Endodermal cell (in vitro differentiated cells): Measurements from ENCODE around the gene TBC1D2. TPM values are rescaled to one million over a fixed set of nuclear protein-coding genes. Genes with fewer than 3 reads are reported as not detected.

Experiments used
- DNase-seq: peaks from one replicate; pipeline ENCODE4 v3.0.0-alpha.2; 2017
- H3K27ac ChIP-seq: 2 replicates; pipeline ENCODE4 v1.5.1; 2013; ENCODE audit warnings: mild to moderate bottlenecking, low read depth, low read length, moderate library complexity
- H3K27me3 ChIP-seq: 2 replicates; pipeline ENCODE4 v1.6.1; 2013; ENCODE audit warnings: mild to moderate bottlenecking, low read length, moderate library complexity; ENCODE audit not compliant: insufficient read depth, control insufficient read depth, poor library complexity, severe bottlenecking
- H3K36me3 ChIP-seq: 2 replicates; pipeline ENCODE4 v1.7.0; 2013; ENCODE audit warnings: mild to moderate bottlenecking, low read length, moderate library complexity; ENCODE audit not compliant: control insufficient read depth, insufficient read depth
- H3K4me1 ChIP-seq: one replicate; pipeline ENCODE4 v1.7.0; 2013; ENCODE audit warnings: low read length; ENCODE audit not compliant: control insufficient read depth, insufficient read depth
- H3K4me3 ChIP-seq: 2 replicates; pipeline ENCODE4 v1.5.1; 2013; ENCODE audit warnings: mild to moderate bottlenecking, low read length, moderate library complexity
- H3K9ac ChIP-seq: 2 replicates; pipeline ENCODE4 v1.6.1; 2013; ENCODE audit warnings: mild to moderate bottlenecking, low read length, moderate library complexity; ENCODE audit not compliant: poor library complexity, severe bottlenecking; ENCODE audit errors: extremely low read depth
- H3K9me3 ChIP-seq: 2 replicates; pipeline ENCODE4 v1.6.1; 2013; ENCODE audit warnings: mild to moderate bottlenecking, low read length, moderate library complexity; ENCODE audit not compliant: control insufficient read depth
- H3K27ac Mint-ChIP-seq: 2 replicates; pipeline ENCODE4 v1.8.0; 2020; ENCODE audit warnings: mixed read lengths
- H3K27me3 Mint-ChIP-seq: 2 replicates; pipeline ENCODE4 v1.8.0; 2021; ENCODE audit warnings: mild to moderate bottlenecking, mixed read lengths; ENCODE audit not compliant: insufficient read depth
- H3K36me3 Mint-ChIP-seq: 2 replicates; pipeline ENCODE4 v1.8.0; 2020; ENCODE audit warnings: low read depth, mixed read lengths
- H3K4me1 Mint-ChIP-seq: 2 replicates; pipeline ENCODE4 v1.8.0; 2020; ENCODE audit warnings: mixed read lengths
- H3K4me3 Mint-ChIP-seq: 2 replicates; pipeline ENCODE4 v1.8.0; 2020; ENCODE audit warnings: mild to moderate bottlenecking, moderate library complexity, mixed read lengths
- H3K9me3 Mint-ChIP-seq: 2 replicates; pipeline ENCODE4 v1.8.0; 2020; ENCODE audit warnings: mild to moderate bottlenecking, mixed read lengths
- CTCF ChIP-seq: fragments of 200-600 bp; sonication (generic); conservative IDR thresholded peaks from 2 replicates; pipeline ENCODE4 v1.5.0; 2021; ENCODE audit warnings: antibody characterized with exemption, mild to moderate bottlenecking
- WGBS, 2 experiments: methylation state at CpG; one replicate each; pipeline versions ENCODE4 v1.1.5 to v1.1.7; 2013; ENCODE audit warnings: missing lambda C conversion rate in 2 of 2, mixed read lengths in 1 of 2; ENCODE audit not compliant: insufficient coverage in 1 of 2, insufficient read length in 1 of 2; 5-methylcytosine and 5-hydroxymethylcytosine counted together
- total RNA-seq, 2 donors: library from RNA; stranded (reverse); fragmentation: NEBNext Ultra II Directional in 1 of 2; extraction: Animal tissue kit (Norgen Biotek cat#: 25700) in 1 of 2; gene quantifications; 2 replicates in 1 of 2; 3 replicates in 1 of 2; pipeline ENCODE4 v1.2.1, GENCODE V29; 2021

TBC1D2 gene
- total RNA-seq, 2 donors from 2014 or later = 8.1 to 10.4 TPM

GRCh38 chr9:98182069-98182820, 73.2 kb downstream of the TBC1D2 start:
- H3K4me3 ChIP-seq = no peak overlapping the region
- Mint-ChIP-seq H3K4me1 (peaks cover 17% of the 10 kb centered on the region), H3K27me3 (no peaks in the 10 kb centered on the region), H3K36me3 (peaks cover 3% of the 10 kb centered on the region), H3K27ac (peak overlapping the region; percentile 19), H3K4me3 (no peak overlapping the region), H3K9me3 (no peaks in the 10 kb centered on the region)
- TF ChIP-seq CTCF = no peak
- no peaks in the 10 kb centered on the region for H3K9me3 ChIP-seq
- peaks cover 9% of the 10 kb centered on the region for H3K4me1 ChIP-seq
- H3K27me3 ChIP-seq = no peaks in the 10 kb centered on the region
- H3K27ac ChIP-seq = no peak overlapping the region
- 92% methylated on average over 8 to 9 of the region's 9 CpGs for WGBS, 2 experiments
- H3K9ac ChIP-seq = no peak overlapping the region
- no peak for DNase-seq
- no peaks in the 10 kb centered on the region for H3K36me3 ChIP-seq

- Histone ChIP-seq H3K4me1 (peaks cover 13% of the 10 kb centered on the region), H3K27me3 (no peaks in the 10 kb centered on the region), H3K9me3 (no peaks in the 10 kb centered on the region), H3K27ac (no peak overlapping the region), H3K4me3 (no peak overlapping the region), H3K36me3 (no peaks in the 10 kb centered on the region), H3K9ac (no peak overlapping the region)
- DNase-seq = no peak
- H3K27ac Mint-ChIP-seq = peak overlapping the region; percentile 19
- 81 to 94% methylated on average over 4 to 5 of the region's 5 CpGs for WGBS, 2 experiments
- peaks cover 3% of the 10 kb centered on the region for H3K36me3 Mint-ChIP-seq
- H3K4me1 Mint-ChIP-seq = peaks cover 22% of the 10 kb centered on the region
- H3K4me3 Mint-ChIP-seq = no peak overlapping the region
- no peak for TF ChIP-seq CTCF
- no peaks in the 10 kb centered on the region for H3K27me3 Mint-ChIP-seq
- H3K9me3 Mint-ChIP-seq = no peaks in the 10 kb centered on the region
Observed at GRCh38 chr9:98181746-98182068, 73.7 kb downstream of the TBC1D2 start.

- H3K36me3 Mint-ChIP-seq = peaks cover 3% of the 10 kb centered on the region
Observed at GRCh38 chr9:98180996-98181395, 74.5 kb downstream of the TBC1D2 start.

More at GRCh38 chr9:98180996-98181395, 74.5 kb downstream of the TBC1D2 start:
- Mint-ChIP-seq H3K4me3 (no peak overlapping the region), H3K4me1 (peaks cover 29% of the 10 kb centered on the region), H3K27ac (no peak overlapping the region), H3K27me3 (no peaks in the 10 kb centered on the region), H3K9me3 (no peaks in the 10 kb centered on the region)
- no peak overlapping the region for H3K4me3 ChIP-seq
- no peak overlapping the region for H3K9ac ChIP-seq
- DNase-seq = no peak
- no peaks in the 10 kb centered on the region for H3K36me3 ChIP-seq
- no peaks in the 10 kb centered on the region for H3K27me3 ChIP-seq
- WGBS, 2 experiments = 94 to 100% methylated on average over 1 to 6 of the region's 6 CpGs
- H3K9me3 ChIP-seq = no peaks in the 10 kb centered on the region
- no peak for TF ChIP-seq CTCF
- peaks cover 16% of the 10 kb centered on the region for H3K4me1 ChIP-seq
- H3K27ac ChIP-seq = no peak overlapping the region
